ENCODE measurements around the gene CHRNA4.

- TF ChIP-seq YY1 (IDR thresholded peaks at IDR 0.05; ENCODE audit: insufficient read depth, insufficient read length) (no peak), SUZ12 (IDR thresholded peaks at IDR 0.05; ENCODE audit: extremely low read depth, insufficient read depth, insufficient read length) (no peak), ZNF274 (IDR thresholded peaks at IDR 0.05; ENCODE audit: low read depth, low read length) (no peak)
These were observed 5.5 kb upstream of the CHRNA4 start for GRCh38 chr20:63366390-63367365.

Measured in NT2/D1 (cell line).